Suprapubic skin (tissue), 4 donors: ENCODE measurements around the gene RBM19.

ENCODE experiments used
- EP300 ChIP-seq: sonication (generic); formaldehyde crosslinking; IDR thresholded peaks from one replicate; pipeline ENCODE4 v1.6.1; 2017; ENCODE audit warnings: antibody characterized with exemption
- POLR2A ChIP-seq, 2 donors: fragments of 450-650 bp; IDR thresholded peaks; one replicate each; pipeline ENCODE4 v1.6.1; 2017; ENCODE audit warnings: antibody characterized with exemption in 2 of 2, mild to moderate bottlenecking in 2 of 2, moderate library complexity in 2 of 2
- POLR2AphosphoS5 ChIP-seq, 3 donors: sonication (generic); formaldehyde crosslinking; IDR thresholded peaks; one replicate each; pipeline ENCODE4 v1.6.1; 2017; ENCODE audit warnings: antibody characterized with exemption in 3 of 3
- TF ChIP-seq, protein P1 (sequence below), 2 donors: fragments of 200-600 bp in 1 of 2; fragments of 450-650 bp in 1 of 2; sonication (generic) in 1 of 2; IDR thresholded peaks; one replicate each; pipeline ENCODE4 v1.5.1; 2016 to 2019; ENCODE audit warnings: antibody characterized with exemption in 2 of 2, mild to moderate bottlenecking in 1 of 2, moderate library complexity in 1 of 2

DNA sequence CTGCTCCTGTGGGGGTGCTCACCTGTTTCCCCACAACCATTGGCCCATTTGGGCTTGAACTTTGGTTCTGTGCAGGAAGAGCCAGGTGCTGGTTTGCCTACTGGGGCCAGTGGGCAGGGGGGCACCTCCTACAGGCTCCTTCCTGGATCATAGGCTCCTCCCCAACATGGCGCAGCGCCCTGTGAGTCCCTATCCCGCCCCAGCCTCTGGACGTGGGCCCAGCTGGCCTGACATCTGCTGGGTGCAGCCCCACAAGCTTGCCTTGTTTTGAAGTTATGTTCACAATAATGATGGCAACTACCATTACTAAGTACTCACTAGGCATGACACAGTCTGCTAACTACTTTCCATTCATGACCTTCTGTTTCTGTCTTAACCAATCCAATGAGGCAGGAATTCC, 147.8 kb downstream of the RBM19 start:
- TF ChIP-seq, protein P1, sequence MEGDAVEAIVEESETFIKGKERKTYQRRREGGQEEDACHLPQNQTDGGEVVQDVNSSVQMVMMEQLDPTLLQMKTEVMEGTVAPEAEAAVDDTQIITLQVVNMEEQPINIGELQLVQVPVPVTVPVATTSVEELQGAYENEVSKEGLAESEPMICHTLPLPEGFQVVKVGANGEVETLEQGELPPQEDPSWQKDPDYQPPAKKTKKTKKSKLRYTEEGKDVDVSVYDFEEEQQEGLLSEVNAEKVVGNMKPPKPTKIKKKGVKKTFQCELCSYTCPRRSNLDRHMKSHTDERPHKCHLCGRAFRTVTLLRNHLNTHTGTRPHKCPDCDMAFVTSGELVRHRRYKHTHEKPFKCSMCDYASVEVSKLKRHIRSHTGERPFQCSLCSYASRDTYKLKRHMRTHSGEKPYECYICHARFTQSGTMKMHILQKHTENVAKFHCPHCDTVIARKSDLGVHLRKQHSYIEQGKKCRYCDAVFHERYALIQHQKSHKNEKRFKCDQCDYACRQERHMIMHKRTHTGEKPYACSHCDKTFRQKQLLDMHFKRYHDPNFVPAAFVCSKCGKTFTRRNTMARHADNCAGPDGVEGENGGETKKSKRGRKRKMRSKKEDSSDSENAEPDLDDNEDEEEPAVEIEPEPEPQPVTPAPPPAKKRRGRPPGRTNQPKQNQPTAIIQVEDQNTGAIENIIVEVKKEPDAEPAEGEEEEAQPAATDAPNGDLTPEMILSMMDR (IDR thresholded peaks at IDR 0.05): no peak
- TF ChIP-seq EP300: no peak
- TF ChIP-seq POLR2AphosphoS5 (IDR thresholded peaks at IDR 0.05): no peak
- TF ChIP-seq POLR2A (IDR thresholded peaks at IDR 0.05): no peak
